Measurements from ENCODE around the gene TMOD4. TPM values are rescaled to one million over a fixed set of nuclear protein-coding genes. Genes with fewer than 3 reads are reported as not detected.
A peak's percentile ranks its signal among the peaks of the same experiment; 100 is the strongest.

TMOD4 gene
- 1.2 TPM in 1 of 2 replicates, not detected in the other for total RNA-seq (2021)
- Bru-seq, nascent RNA = percentile 50 among the genes with signal in this experiment
- percentile 58 among the genes with signal in this experiment for BruChase-seq, experiment 1, labeled RNA remaining after a 2-hour chase
- percentile 51 among the genes with signal in this experiment for BruChase-seq, experiment 2, labeled RNA remaining after a 6-hour chase
- long read RNA-seq, partial matches to known transcripts = 0 of 1 reads
- long read RNA-seq, other reads (novel, unspliced or antisense) = 1 of 1 reads

DNA sequence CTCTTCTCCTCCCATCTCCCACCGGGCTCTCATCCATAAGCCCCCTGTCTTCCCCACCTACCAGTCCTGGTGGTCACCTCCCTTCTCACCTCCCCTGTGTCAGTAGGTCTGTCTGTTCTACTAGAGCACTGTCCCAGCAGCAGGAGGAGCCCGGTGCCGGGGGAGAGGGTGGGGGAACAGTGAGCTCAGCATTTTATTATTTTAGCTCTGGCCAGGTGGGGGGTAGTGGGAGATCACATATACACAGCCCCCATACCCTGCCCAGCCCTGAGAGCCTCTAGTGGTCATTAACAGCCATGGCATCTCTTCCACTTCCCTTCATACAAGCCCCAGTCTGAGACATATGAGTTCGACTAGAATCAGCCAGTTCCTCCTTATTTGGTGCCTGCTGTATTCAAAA lies at the start of gene TMOD4:
Gene TMOD4 (minus strand): TSS at position 119 of the 400 bp plus-strand sequence. CDS start 1,106 bp downstream, outside the sequence.
- Histone ChIP-seq H3K4me2 (no peak within 1 kb of the TSS), H3F3A (ENCODE audit: insufficient read depth, low read depth) (peaks cover 5% of the 10 kb centered on the region; the same call in 1 of the 2 replicates), H4K20me1 (ENCODE audit: insufficient read depth) (no peaks in the 10 kb centered on the region), H2AFZ (no peak within 1 kb of the TSS), H3K36me3 (ENCODE audit: low read depth) (peaks cover 6% of the 10 kb centered on the region; the same call in 1 of the 2 replicates), H3K4me1 (replicated peaks; ENCODE audit: insufficient read depth) (no peaks in the 10 kb centered on the region), H3K27me3 (ENCODE audit: insufficient read depth, low read depth) (no peaks in the 10 kb centered on the region), H3K4me3 (no peak within 1 kb of the TSS), H3K9me3 (ENCODE audit: insufficient read depth, low read depth) (no peaks in the 10 kb centered on the region), H3K9me2 (ENCODE audit: insufficient read depth) (no peaks in the 10 kb centered on the region), H3K27ac (no peak within 1 kb of the TSS), H3K79me2 (ENCODE audit: low read depth) (no peaks in the 10 kb centered on the region)
- DNase-seq = no peak
- no TSS peak for BruUV-seq (replicated peaks)
- no peak for TF ChIP-seq EZH2 (IDR thresholded peaks at IDR 0.05; ENCODE audit: low read depth)
- TF ChIP-seq, protein P1, sequence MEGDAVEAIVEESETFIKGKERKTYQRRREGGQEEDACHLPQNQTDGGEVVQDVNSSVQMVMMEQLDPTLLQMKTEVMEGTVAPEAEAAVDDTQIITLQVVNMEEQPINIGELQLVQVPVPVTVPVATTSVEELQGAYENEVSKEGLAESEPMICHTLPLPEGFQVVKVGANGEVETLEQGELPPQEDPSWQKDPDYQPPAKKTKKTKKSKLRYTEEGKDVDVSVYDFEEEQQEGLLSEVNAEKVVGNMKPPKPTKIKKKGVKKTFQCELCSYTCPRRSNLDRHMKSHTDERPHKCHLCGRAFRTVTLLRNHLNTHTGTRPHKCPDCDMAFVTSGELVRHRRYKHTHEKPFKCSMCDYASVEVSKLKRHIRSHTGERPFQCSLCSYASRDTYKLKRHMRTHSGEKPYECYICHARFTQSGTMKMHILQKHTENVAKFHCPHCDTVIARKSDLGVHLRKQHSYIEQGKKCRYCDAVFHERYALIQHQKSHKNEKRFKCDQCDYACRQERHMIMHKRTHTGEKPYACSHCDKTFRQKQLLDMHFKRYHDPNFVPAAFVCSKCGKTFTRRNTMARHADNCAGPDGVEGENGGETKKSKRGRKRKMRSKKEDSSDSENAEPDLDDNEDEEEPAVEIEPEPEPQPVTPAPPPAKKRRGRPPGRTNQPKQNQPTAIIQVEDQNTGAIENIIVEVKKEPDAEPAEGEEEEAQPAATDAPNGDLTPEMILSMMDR (conservative IDR thresholded peaks at IDR 0.05) = peak; percentile 64
- intact Hi-C loops (cut with micrococcal nuclease; ENCODE audit: unreplicated experiment) = no loop called here
- ChIA-PET CTCF (no interaction called here), POLR2A (ENCODE audit: unreplicated experiment) (interaction anchor here (0.6 kb wide), 1 partner anchor 548 kb away, joined by 12 read pairs; no protein-coding TSS in a partner anchor)

DNA sequence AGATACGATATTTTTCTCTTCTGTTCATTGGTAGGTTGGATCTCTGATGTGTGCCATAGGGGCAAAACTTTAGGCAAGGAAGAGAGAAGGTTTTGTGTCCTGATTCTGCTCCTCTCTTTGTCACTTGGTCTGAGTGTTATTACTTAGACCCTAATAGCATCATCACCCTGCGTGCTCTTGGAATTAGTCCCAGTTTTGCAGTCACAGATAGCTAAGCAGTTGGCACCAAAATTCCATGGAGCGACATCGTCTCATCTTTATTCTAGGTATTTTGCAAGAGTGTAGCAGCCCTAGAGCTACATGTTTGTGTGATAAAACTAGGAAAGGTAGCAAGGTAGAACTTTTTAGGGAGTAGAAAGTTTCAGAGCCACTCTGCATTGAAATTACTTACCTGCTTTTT lies 46.3 kb upstream of the TMOD4 start:
- Histone ChIP-seq H3K9me2 (ENCODE audit: insufficient read depth) (no peaks in the 10 kb centered on the region), H3K4me1 (replicated peaks; ENCODE audit: insufficient read depth) (no peaks in the 10 kb centered on the region), H3K27ac (no peak overlapping the region), H3F3A (ENCODE audit: insufficient read depth, low read depth) (peaks cover 14% of the 10 kb centered on the region; the same call in 1 of the 2 replicates), H3K79me2 (ENCODE audit: low read depth) (peaks cover 58% of the 10 kb centered on the region), H3K36me3 (ENCODE audit: low read depth) (peaks cover 28% of the 10 kb centered on the region), H3K4me2 (no peak overlapping the region), H3K9me3 (ENCODE audit: insufficient read depth, low read depth) (no peaks in the 10 kb centered on the region), H3K27me3 (ENCODE audit: insufficient read depth, low read depth) (no peaks in the 10 kb centered on the region), H2AFZ (no peak overlapping the region), H3K4me3 (no peak overlapping the region), H4K20me1 (ENCODE audit: insufficient read depth) (peaks cover 63% of the 10 kb centered on the region)
- ChIA-PET CTCF (no interaction called here), POLR2A (ENCODE audit: unreplicated experiment) (no interaction called here)
- no TSS peak for BruUV-seq (replicated peaks)
- DNase-seq = no peak
- intact Hi-C loops (cut with micrococcal nuclease; ENCODE audit: unreplicated experiment) = no loop called here
- no peak for TF ChIP-seq EZH2 (IDR thresholded peaks at IDR 0.05; ENCODE audit: low read depth)
- TF ChIP-seq, protein P1 (conservative IDR thresholded peaks at IDR 0.05) = no peak

DNA sequence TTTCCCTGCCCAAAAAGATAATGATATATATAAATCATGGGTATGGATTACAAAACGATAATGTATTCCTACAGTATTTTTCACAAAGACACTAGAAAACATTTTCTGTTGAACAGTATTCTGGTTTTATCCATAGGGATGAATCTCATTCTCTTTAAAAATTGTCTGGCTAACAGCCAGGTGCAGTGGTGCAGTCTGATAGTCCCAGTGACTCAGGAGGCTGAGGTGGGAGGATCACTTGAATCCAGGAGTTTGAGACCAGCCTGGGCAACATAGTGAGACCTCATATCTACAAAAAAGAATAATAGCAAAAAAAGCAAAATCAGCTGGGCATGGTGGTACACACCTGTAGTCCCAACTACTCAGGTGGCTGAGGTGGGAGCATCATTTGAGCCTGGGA lies 45.8 kb upstream of the TMOD4 start:
- intact Hi-C loops (cut with micrococcal nuclease; ENCODE audit: unreplicated experiment) = no loop called here
- H3K79me2 ChIP-seq (ENCODE audit: low read depth) = peaks cover 63% of the 10 kb centered on the region
- no peak overlapping the region for H2AFZ ChIP-seq
- CTCF ChIA-PET = no interaction called here
- H3K4me3 ChIP-seq = no peak overlapping the region
- peaks cover 14% of the 10 kb centered on the region; the same call in 1 of the 2 replicates for H3F3A ChIP-seq (ENCODE audit: insufficient read depth, low read depth)
- POLR2A ChIA-PET (ENCODE audit: unreplicated experiment) = no interaction called here
- DNase-seq = no peak
- peaks cover 66% of the 10 kb centered on the region for H4K20me1 ChIP-seq (ENCODE audit: insufficient read depth)
- no peak overlapping the region for H3K27ac ChIP-seq
- no peaks in the 10 kb centered on the region for H3K9me3 ChIP-seq (ENCODE audit: insufficient read depth, low read depth)
- no peaks in the 10 kb centered on the region for H3K27me3 ChIP-seq (ENCODE audit: insufficient read depth, low read depth)
- BruUV-seq (replicated peaks) = no TSS peak
- peaks cover 27% of the 10 kb centered on the region; the same call in 1 of the 2 replicates for H3K36me3 ChIP-seq (ENCODE audit: low read depth)
- H3K4me1 ChIP-seq (replicated peaks; ENCODE audit: insufficient read depth) = no peaks in the 10 kb centered on the region
- H3K9me2 ChIP-seq (ENCODE audit: insufficient read depth) = no peaks in the 10 kb centered on the region
- TF ChIP-seq, protein P1 (conservative IDR thresholded peaks at IDR 0.05) = no peak
- TF ChIP-seq EZH2 (IDR thresholded peaks at IDR 0.05; ENCODE audit: low read depth) = no peak
- no peak overlapping the region for H3K4me2 ChIP-seq

Data from PC-9 (cell line).